ENCODE data around the gene ZNF500.

The ZNF500 gene

GRCh38 chr16:4701791-4702465 is 65.0 kb downstream of the ZNF500 start:
- Mint-ChIP-seq H3K4me1 (ENCODE audit: low read depth) (peaks cover 6% of the 10 kb centered on the region), H3K36me3 (ENCODE audit: low read depth) (peaks cover 7% of the 10 kb centered on the region), H3K9me3 (no peaks in the 10 kb centered on the region), H3K4me3 (no peak overlapping the region), H3K27me3 (ENCODE audit: low read depth) (no peaks in the 10 kb centered on the region), H3K27ac (no peak overlapping the region)

- Mint-ChIP-seq H3K27ac (no peak overlapping the region), H3K27me3 (ENCODE audit: low read depth) (no peaks in the 10 kb centered on the region), H3K4me3 (no peak overlapping the region), H3K4me1 (ENCODE audit: low read depth) (peaks cover 4% of the 10 kb centered on the region), H3K9me3 (no peaks in the 10 kb centered on the region), H3K36me3 (ENCODE audit: low read depth) (peaks cover 3% of the 10 kb centered on the region)
Observed at GRCh38 chr16:4700997-4701743, 65.8 kb downstream of the ZNF500 start.

- Mint-ChIP-seq H3K9me3 (no peaks in the 10 kb centered on the region), H3K27ac (no peak overlapping the region), H3K4me3 (no peak overlapping the region), H3K27me3 (ENCODE audit: low read depth) (no peaks in the 10 kb centered on the region), H3K36me3 (ENCODE audit: low read depth) (peaks cover 3% of the 10 kb centered on the region), H3K4me1 (ENCODE audit: low read depth) (peaks cover 5% of the 10 kb centered on the region)
Observed at GRCh38 chr16:4700380-4700996, 66.5 kb downstream of the ZNF500 start.

GRCh38 chr16:4699046-4699556 is 67.9 kb downstream of the ZNF500 start:
- peaks cover 5% of the 10 kb centered on the region for H3K36me3 Mint-ChIP-seq (ENCODE audit: low read depth)
- H3K27ac Mint-ChIP-seq: no peak overlapping the region
- H3K27me3 Mint-ChIP-seq (ENCODE audit: low read depth): no peaks in the 10 kb centered on the region
- no peaks in the 10 kb centered on the region for H3K9me3 Mint-ChIP-seq
- H3K4me1 Mint-ChIP-seq (ENCODE audit: low read depth): peaks cover 8% of the 10 kb centered on the region
- no peak overlapping the region for H3K4me3 Mint-ChIP-seq

- no peaks in the 10 kb centered on the region for H3K9me3 Mint-ChIP-seq
- peaks cover 5% of the 10 kb centered on the region for H3K36me3 Mint-ChIP-seq (ENCODE audit: low read depth)
- no peak overlapping the region for H3K4me3 Mint-ChIP-seq
- no peaks in the 10 kb centered on the region for H3K27me3 Mint-ChIP-seq (ENCODE audit: low read depth)
- H3K27ac Mint-ChIP-seq: no peak overlapping the region
- H3K4me1 Mint-ChIP-seq (ENCODE audit: low read depth): peaks cover 8% of the 10 kb centered on the region
Observed at GRCh38 chr16:4698321-4699045, 68.5 kb downstream of the ZNF500 start.
